HEK293T (cell line): ENCODE results near the gene HSD17B11.
"Not testable (repeated sequence)": the region's sequence is repeated elsewhere in the genome, so short reads cannot be mapped to it uniquely, and the experiment has no call there.

Experiments used
- ARNT ChIP-seq: fragments of 450-650 bp; IDR thresholded peaks from 2 replicates; pipeline ENCODE4 v1.6.1; 2017; ENCODE audit warnings: mild to moderate bottlenecking
- BHLHE40 ChIP-seq: fragments of 450-650 bp; IDR thresholded peaks from 2 replicates; pipeline ENCODE4 v1.6.1; 2016; ENCODE audit warnings: mild to moderate bottlenecking, moderate library complexity, borderline replicate concordance
- ELF4 ChIP-seq: fragments of 450-650 bp; IDR thresholded peaks from 2 replicates; pipeline ENCODE4 v1.6.1; 2017; ENCODE audit warnings: antibody characterized with exemption
- FOXA1 ChIP-seq: fragments of 450-650 bp; IDR thresholded peaks from 2 replicates; pipeline ENCODE4 v1.6.1; 2016; ENCODE audit warnings: mild to moderate bottlenecking
- FOXK2 ChIP-seq: fragments of 450-650 bp; IDR thresholded peaks from 2 replicates; pipeline ENCODE4 v1.6.1; 2016; ENCODE audit warnings: mild to moderate bottlenecking
- FOXM1 ChIP-seq: fragments of 450-650 bp; IDR thresholded peaks from 2 replicates; pipeline ENCODE4 v1.6.1; 2017; ENCODE audit warnings: mild to moderate bottlenecking, borderline replicate concordance
- PKNOX1 ChIP-seq: fragments of 450-650 bp; IDR thresholded peaks from 2 replicates; pipeline ENCODE4 v1.6.1; 2016
- SP1 ChIP-seq: fragments of 450-650 bp; IDR thresholded peaks from 2 replicates; pipeline ENCODE4 v1.6.1; 2017
- SUZ12 ChIP-seq: fragments of 450-650 bp; IDR thresholded peaks from 2 replicates; pipeline ENCODE4 v1.6.1; 2016; ENCODE audit warnings: mild to moderate bottlenecking
- ZNF384 ChIP-seq: fragments of 450-650 bp; IDR thresholded peaks from 2 replicates; pipeline ENCODE4 v1.6.1; 2016

- TF ChIP-seq ELF4, SP1, FOXA1, SUZ12, ARNT, BHLHE40, FOXK2, PKNOX1, FOXM1, ZNF384: not testable (repeated sequence)
These were observed 4.9 kb upstream of the HSD17B11 start for GRCh38 chr4:87395851-87396250.
